IMR-90 (cell line): Measurements from ENCODE around the gene TAGLN. TPM values are rescaled to one million over a fixed set of nuclear protein-coding genes. Genes with fewer than 3 reads are reported as not detected.

ENCODE experiments used
- ATAC-seq: fragments of 200-7000 bp; cut with Tn5 transposase; 2 replicates; pipeline ENCODE4 v1.9.1; 2020; ENCODE audit warnings: low read depth, mild to moderate bottlenecking, moderate library complexity
- BruUV-seq: library from RNA; stranded (reverse); fragments of 400-500 nt; replicated peaks from 2 replicates; lab custom pipeline; 2021; lab: Mats Ljungman, UMichigan
- CTCF ChIA-PET: fragments of 300-600 bp; formaldehyde crosslinking; extraction: SDS; loops from one replicate; lab custom pipeline; 2021; ENCODE audit warnings: antibody characterized with exemption; lab: Yijun Ruan, JAX
- POLR2A ChIA-PET: fragments of 300-600 bp; sonication (Branson Sonifier 250); formaldehyde crosslinking; loops from one replicate; lab custom pipeline; 2022; ENCODE audit warnings: antibody characterized with exemption; ENCODE audit not compliant: unreplicated experiment; lab: Charles Lee
- DNase-seq: peaks from one replicate; pipeline ENCODE4 v3.0.0; 2013
- H2AFZ ChIP-seq: replicated peaks from 2 replicates; pipeline ENCODE3; 2013; ENCODE audit warnings: low read length, mild to moderate bottlenecking; ENCODE audit not compliant: poor library complexity
- H2AK5ac ChIP-seq: 2 replicates; pipeline ENCODE4 v1.6.1; 2013; ENCODE audit warnings: low read depth, low read length, inconsistent platforms
- H2AK9ac ChIP-seq: replicated peaks from 2 replicates; pipeline ENCODE3; 2013; ENCODE audit warnings: mild to moderate bottlenecking, low read depth, low read length, moderate library complexity; ENCODE audit not compliant: poor library complexity
- H2BK120ac ChIP-seq: 2 replicates; pipeline ENCODE4 v1.6.1; 2013; ENCODE audit warnings: low read depth, low read length, inconsistent platforms
- H2BK15ac ChIP-seq: 3 replicates; pipeline ENCODE4 v1.6.1; 2013; ENCODE audit warnings: low read depth, low read length, inconsistent platforms
- H2BK20ac ChIP-seq: 2 replicates; pipeline ENCODE4 v1.6.1; 2013; ENCODE audit warnings: low read depth, mild to moderate bottlenecking, inconsistent platforms, low read length, moderate library complexity
- H2BK5ac ChIP-seq: 2 replicates; pipeline ENCODE4 v1.6.1; 2013; ENCODE audit warnings: mild to moderate bottlenecking, low read depth, low read length, inconsistent platforms; ENCODE audit not compliant: poor library complexity, severe bottlenecking
- H3K14ac ChIP-seq: replicated peaks from 2 replicates; pipeline ENCODE4 v1.6.1; 2013; ENCODE audit warnings: low read depth, low read length, inconsistent platforms
- H3K18ac ChIP-seq: 2 replicates; pipeline ENCODE4 v1.6.1; 2013; ENCODE audit warnings: low read depth, low read length, control low read depth
- H3K23ac ChIP-seq: 2 replicates; pipeline ENCODE4 v1.6.1; 2013; ENCODE audit warnings: low read depth, low read length, inconsistent platforms
- H3K27ac ChIP-seq: 2 replicates; pipeline ENCODE4 v1.5.1; 2013; ENCODE audit warnings: mild to moderate bottlenecking, control low read depth, low read length; ENCODE audit not compliant: insufficient read depth
- H3K27me3 ChIP-seq: 2 replicates; pipeline ENCODE4 v1.6.1; 2013; ENCODE audit warnings: low read length; ENCODE audit not compliant: control insufficient read depth, insufficient read depth
- H3K36me3 ChIP-seq: 2 replicates; pipeline ENCODE4 v1.6.1; 2013; ENCODE audit warnings: low read length, mixed read lengths; ENCODE audit not compliant: control insufficient read depth, insufficient read depth
- H3K4ac ChIP-seq: 2 replicates; pipeline ENCODE4 v1.6.1; 2013; ENCODE audit warnings: low read depth, low read length, inconsistent platforms
- H3K4me1 ChIP-seq: 2 replicates; pipeline ENCODE4 v1.6.1; 2013; ENCODE audit warnings: low read length, mixed read lengths; ENCODE audit not compliant: control insufficient read depth, insufficient read depth
- H3K4me2 ChIP-seq: 2 replicates; pipeline ENCODE4 v1.6.1; 2013; ENCODE audit warnings: low read depth, mild to moderate bottlenecking, control low read depth, low read length, moderate library complexity
- H3K4me3 ChIP-seq: 2 replicates; pipeline ENCODE4 v1.5.1; 2013; ENCODE audit warnings: low read depth, mild to moderate bottlenecking, control low read depth, low read length, moderate library complexity; ENCODE audit not compliant: insufficient read depth
- H3K56ac ChIP-seq: 2 replicates; pipeline ENCODE4 v1.6.1; 2013; ENCODE audit warnings: low read length, inconsistent platforms; ENCODE audit not compliant: insufficient read depth; ENCODE audit errors: extremely low read depth
- H3K79me1 ChIP-seq, 2 experiments: 2 replicates each; pipeline ENCODE4 v1.6.1; 2013; ENCODE audit warnings: low read length in 2 of 2, inconsistent platforms in 1 of 2, low read depth in 1 of 2
- H3K9ac ChIP-seq: 2 replicates; pipeline ENCODE4 v1.6.1; 2013; ENCODE audit warnings: low read depth, low read length, control low read depth
- H3K9me1 ChIP-seq: 2 replicates; pipeline ENCODE4 v1.6.1; 2013; ENCODE audit warnings: low read length, inconsistent platforms; ENCODE audit not compliant: insufficient read depth
- H3K9me3 ChIP-seq: 2 replicates; pipeline ENCODE4 v1.6.1; 2013; ENCODE audit warnings: low read length; ENCODE audit not compliant: control insufficient read depth, insufficient read depth
- H4K20me1 ChIP-seq: 2 replicates; pipeline ENCODE4 v1.6.1; 2013; ENCODE audit warnings: low read length, inconsistent platforms; ENCODE audit not compliant: insufficient read depth
- H4K5ac ChIP-seq: 2 replicates; pipeline ENCODE4 v1.6.1; 2013; ENCODE audit warnings: mild to moderate bottlenecking, low read depth, low read length, control low read depth
- H4K8ac ChIP-seq, 2 experiments: 2 replicates each; pipeline ENCODE4 v1.6.1; 2013; ENCODE audit warnings: low read depth in 2 of 2, low read length in 2 of 2, control low read depth in 1 of 2, inconsistent platforms in 1 of 2
- H4K91ac ChIP-seq: 2 replicates; pipeline ENCODE4 v1.6.1; 2013; ENCODE audit warnings: low read depth, low read length, inconsistent platforms; ENCODE audit not compliant: insufficient read depth
- CHD1 ChIP-seq: IDR thresholded peaks from 2 replicates; pipeline ENCODE4 v1.6.1; 2012; ENCODE audit warnings: low read depth, low read length, improper control_type of control experiment
- CTCF ChIP-seq: conservative IDR thresholded peaks from 2 replicates; pipeline ENCODE4 v1.5.1; 2012; ENCODE audit warnings: mild to moderate bottlenecking, low read depth, low read length, improper control_type of control experiment
- POLR2A ChIP-seq: IDR thresholded peaks from 2 replicates; pipeline ENCODE4 v1.6.1; 2012; ENCODE audit warnings: mild to moderate bottlenecking, low read depth, low read length
- WGBS, 2 experiments: methylation state at CpG; one replicate each; pipeline versions ENCODE4 v1.1.5 to v1.1.7; 2013; ENCODE audit warnings: missing lambda C conversion rate in 2 of 2; ENCODE audit not compliant: insufficient read length in 1 of 2; ENCODE audit errors: extremely low coverage in 2 of 2; 5-methylcytosine and 5-hydroxymethylcytosine counted together
- dilution Hi-C: fragments of 300-500 bp; cut with HindIII; formaldehyde crosslinking; loops from one replicate; pipeline ENCODE4 v1.14.3; 2018; ENCODE audit warnings: low sequenced_read_pairs; ENCODE audit not compliant: unreplicated experiment
- in situ Hi-C: fragments of 300-500 bp; cut with MboI; formaldehyde crosslinking; loops from 3 replicates; pipeline ENCODE4 v1.14.3; 2019; ENCODE audit warnings: low sequenced_read_pairs, inconsistent platforms, mixed read lengths
- intact Hi-C: fragments of 100-400 bp; cut with micrococcal nuclease; formaldehyde crosslinking; loops from 2 replicates; pipeline ENCODE4 v1.10.0; 2022
- polyA plus RNA-seq, 3 experiments: library from polyadenylated mRNA; depleted of rRNA; stranded (reverse); fragments of >200 nt; gene quantifications; 2 replicates each; pipeline ENCODE4 v1.2.3, GENCODE V29; 2012; ENCODE audit warnings: low replicate concordance in 1 of 3
- total RNA-seq: library from RNA; depleted of rRNA; stranded (reverse); fragments of >200 nt; gene quantifications from 2 replicates; pipeline ENCODE4 v1.2.3, GENCODE V29; 2012

TAGLN gene
- total and polyA plus RNA-seq, 2 of the 4 experiments (the other 2 are of a cell fraction): 2,558 to 3,760 TPM

DNA sequence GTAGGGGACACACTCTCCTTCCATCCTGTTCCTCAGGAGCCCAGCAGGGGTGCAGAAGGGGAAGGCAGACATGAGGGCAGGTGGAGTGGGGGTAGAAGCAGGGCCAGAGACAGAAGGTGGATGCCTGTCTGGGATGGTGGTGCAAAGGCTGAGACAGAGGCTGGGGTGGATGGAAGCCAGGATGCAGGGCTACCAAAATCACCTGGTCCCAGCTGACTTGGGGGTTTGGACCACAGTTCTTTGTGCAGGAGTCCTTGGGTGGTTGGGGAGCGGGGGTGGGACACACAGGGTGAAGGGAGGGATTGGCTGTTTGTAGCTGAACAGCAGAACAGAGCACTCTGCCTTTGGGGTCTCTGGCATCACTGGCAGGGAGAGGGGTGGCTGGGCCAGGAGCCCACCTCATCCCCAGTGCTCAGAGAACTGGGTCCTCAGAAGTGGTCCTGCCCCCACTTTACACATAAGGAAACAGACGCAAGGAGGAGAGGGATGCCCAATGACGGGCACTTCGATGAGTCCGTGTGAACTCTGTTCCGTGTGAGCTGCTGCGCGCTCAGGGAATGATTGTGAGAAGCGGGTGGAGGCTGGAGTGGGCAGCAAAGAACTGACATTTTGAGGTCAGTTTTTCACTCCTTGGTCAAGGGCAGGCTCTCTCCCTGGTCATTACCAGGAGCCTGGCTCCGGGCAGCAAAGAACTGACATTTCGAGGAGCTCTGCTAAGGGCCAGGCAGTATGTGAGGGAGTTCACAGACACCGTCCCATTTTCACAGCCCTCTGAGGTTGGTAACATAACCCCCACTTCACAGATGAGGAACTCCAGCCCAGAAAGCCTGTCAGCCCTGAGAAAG is 1.9 kb downstream of the TAGLN start:
- ChIA-PET POLR2A (no interaction called here), CTCF (interaction anchor here (0.6 to 1.3 kb wide), 2 partner anchors 10 to 66 kb away, joined by 3 read pairs; no protein-coding TSS in a partner anchor)
- Histone ChIP-seq H3K4me1 (peaks cover 46% of the 10 kb centered on the region), H2AFZ (peak overlapping the region; percentile 38), H3K36me3 (peaks cover 44% of the 10 kb centered on the region), H3K56ac (peak overlapping the region; percentile 99), H3K4ac (peak overlapping the region; percentile 96), H3K23ac (peak overlapping the region; percentile 91), H3K18ac (peak overlapping the region; percentile 65), H4K20me1 (peaks cover 58% of the 10 kb centered on the region), H4K91ac (peak overlapping the region; percentile 95), H2BK120ac (peak overlapping the region; percentile 91), H4K8ac (peak overlapping the region; percentile 93 to 96), H3K79me1 (peaks cover 29 to 71% of the 10 kb centered on the region in 2 experiments), H2BK15ac (no peak overlapping the region; the same call in 2 of the 3 replicates), H3K4me3 (peak overlapping the region; percentile 49), H3K14ac (peak overlapping the region; percentile 98), H3K9ac (peak overlapping the region; percentile 92), H3K9me1 (peaks cover 28% of the 10 kb centered on the region), H2AK5ac (peak overlapping the region; percentile 97), H4K5ac (peak overlapping the region; percentile 52), H2AK9ac (peak overlapping the region; percentile 100), H2BK20ac (0 out of 2 replicates have a peak overlapping the region, but pooled peaks have one; percentile 5), H3K27ac (peak overlapping the region; percentile 91), H3K9me3 (no peaks in the 10 kb centered on the region), H3K27me3 (no peaks in the 10 kb centered on the region), H2BK5ac (peak overlapping the region; percentile 83), H3K4me2 (peak overlapping the region; percentile 80)
- WGBS, 2 experiments: no CpG with 5 or more reads among the region's 12 CpGs
- BruUV-seq: no TSS peak
- TF ChIP-seq POLR2A (peak; percentile 1; the same call in 1 of the 2 replicates), CTCF (no peak), CHD1 (0 out of 2 replicates have a peak, but pooled peaks have one; percentile 78)
- DNase-seq: peak; percentile 32
- in situ Hi-C loops (no loop called here), intact Hi-C loops (no loop called here), dilution Hi-C loops (no loop called here)
- ATAC-seq: no peak
